DOHH2 (cell line): ENCODE data around the gene IGFBP2.

ENCODE experiments used
- EZH2phosphoT487 ChIP-seq: fragments of 200-600 bp; sonication (generic); IDR thresholded peaks from 2 replicates; pipeline ENCODE4 v1.6.1; 2017; ENCODE audit warnings: borderline replicate concordance, mild to moderate bottlenecking, antibody characterized with exemption, low read length, moderate library complexity, mixed read lengths
- TF ChIP-seq, protein P1 (sequence below): fragments of 200-600 bp; sonication (generic); IDR thresholded peaks from one replicate; pipeline ENCODE4 v1.5.1; 2014; ENCODE audit warnings: antibody characterized with exemption, mild to moderate bottlenecking, low read depth, low read length; ENCODE audit not compliant: poor library complexity, severe bottlenecking

GRCh38 chr2:216606551-216607276, 26.5 kb upstream of the IGFBP2 start:
- TF ChIP-seq EZH2phosphoT487, result no peak
- TF ChIP-seq, protein P1, sequence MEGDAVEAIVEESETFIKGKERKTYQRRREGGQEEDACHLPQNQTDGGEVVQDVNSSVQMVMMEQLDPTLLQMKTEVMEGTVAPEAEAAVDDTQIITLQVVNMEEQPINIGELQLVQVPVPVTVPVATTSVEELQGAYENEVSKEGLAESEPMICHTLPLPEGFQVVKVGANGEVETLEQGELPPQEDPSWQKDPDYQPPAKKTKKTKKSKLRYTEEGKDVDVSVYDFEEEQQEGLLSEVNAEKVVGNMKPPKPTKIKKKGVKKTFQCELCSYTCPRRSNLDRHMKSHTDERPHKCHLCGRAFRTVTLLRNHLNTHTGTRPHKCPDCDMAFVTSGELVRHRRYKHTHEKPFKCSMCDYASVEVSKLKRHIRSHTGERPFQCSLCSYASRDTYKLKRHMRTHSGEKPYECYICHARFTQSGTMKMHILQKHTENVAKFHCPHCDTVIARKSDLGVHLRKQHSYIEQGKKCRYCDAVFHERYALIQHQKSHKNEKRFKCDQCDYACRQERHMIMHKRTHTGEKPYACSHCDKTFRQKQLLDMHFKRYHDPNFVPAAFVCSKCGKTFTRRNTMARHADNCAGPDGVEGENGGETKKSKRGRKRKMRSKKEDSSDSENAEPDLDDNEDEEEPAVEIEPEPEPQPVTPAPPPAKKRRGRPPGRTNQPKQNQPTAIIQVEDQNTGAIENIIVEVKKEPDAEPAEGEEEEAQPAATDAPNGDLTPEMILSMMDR, result no peak
